SH-SY5Y (cell line): Measurements from ENCODE around the gene TTC38.

Experiments
- GATA2 ChIP-seq: IDR thresholded peaks from 2 replicates; pipeline ENCODE4 v1.6.1; 2011; ENCODE audit warnings: mild to moderate bottlenecking, low read depth, low read length
- GATA3 ChIP-seq: IDR thresholded peaks from 2 replicates; pipeline ENCODE4 v1.6.1; 2011; ENCODE audit warnings: low read depth, mild to moderate bottlenecking, low read length, moderate library complexity

- TF ChIP-seq GATA2 (no peak), GATA3 (no peak)
Observed at GRCh38 chr22:46272762-46273431, 5.1 kb downstream of the TTC38 start.
